Fibroblast of villous mesenchyme (primary cell): Measurements from ENCODE around the gene SLC35B3. TPM values are rescaled to one million over a fixed set of nuclear protein-coding genes. Genes with fewer than 3 reads are reported as not detected.
A peak's percentile ranks its signal among the peaks of the same experiment; 100 is the strongest.
"Not testable (repeated sequence)": the region's sequence is repeated elsewhere in the genome, so short reads cannot be mapped to it uniquely, and the experiment has no call there.

Experiments used
- DNase-seq: peaks from one replicate; pipeline ENCODE4 v3.0.0-alpha.2; 2010; ENCODE audit warnings: low read depth
- H3K4me3 ChIP-seq: 2 replicates; pipeline ENCODE4 v1.5.1; 2011; ENCODE audit warnings: low read depth, mild to moderate bottlenecking, low read length
- total RNA-seq: library from RNA; depleted of rRNA; stranded (reverse); fragments of >200 nt; gene quantifications from 2 replicates; pipeline ENCODE4 v1.2.3, GENCODE V29; 2012
- TF ChIP-seq, protein P1 (sequence below): IDR thresholded peaks from 2 replicates; pipeline ENCODE4 v1.5.1; 2012; ENCODE audit warnings: low read depth, mild to moderate bottlenecking, low read length; ENCODE audit not compliant: insufficient read depth

Gene SLC35B3
- total RNA-seq, 1 donor: 29.8 TPM

DNA sequence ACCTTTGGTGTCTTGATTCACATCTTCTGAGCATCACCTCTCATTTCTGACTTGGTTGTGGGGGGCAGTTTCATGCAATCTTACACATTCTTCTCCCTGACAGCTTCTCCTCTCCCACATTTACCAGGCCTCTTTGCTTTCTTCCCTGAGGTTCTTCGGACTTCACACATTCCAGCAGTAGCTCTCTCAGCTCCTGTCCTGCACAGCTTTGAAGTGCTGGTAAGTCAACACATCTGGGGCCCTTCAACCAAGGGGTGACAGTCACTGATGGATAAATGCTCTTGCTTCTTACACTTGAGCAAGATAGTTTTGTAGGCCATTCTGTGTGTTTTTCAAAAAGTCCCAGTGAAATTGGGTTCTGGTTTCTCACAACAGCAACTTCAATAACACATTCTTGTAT is 2.5 kb upstream of the SLC35B3 start:
- no peak for DNase-seq
- H3K4me3 ChIP-seq: no peak overlapping the region
- TF ChIP-seq, protein P1, sequence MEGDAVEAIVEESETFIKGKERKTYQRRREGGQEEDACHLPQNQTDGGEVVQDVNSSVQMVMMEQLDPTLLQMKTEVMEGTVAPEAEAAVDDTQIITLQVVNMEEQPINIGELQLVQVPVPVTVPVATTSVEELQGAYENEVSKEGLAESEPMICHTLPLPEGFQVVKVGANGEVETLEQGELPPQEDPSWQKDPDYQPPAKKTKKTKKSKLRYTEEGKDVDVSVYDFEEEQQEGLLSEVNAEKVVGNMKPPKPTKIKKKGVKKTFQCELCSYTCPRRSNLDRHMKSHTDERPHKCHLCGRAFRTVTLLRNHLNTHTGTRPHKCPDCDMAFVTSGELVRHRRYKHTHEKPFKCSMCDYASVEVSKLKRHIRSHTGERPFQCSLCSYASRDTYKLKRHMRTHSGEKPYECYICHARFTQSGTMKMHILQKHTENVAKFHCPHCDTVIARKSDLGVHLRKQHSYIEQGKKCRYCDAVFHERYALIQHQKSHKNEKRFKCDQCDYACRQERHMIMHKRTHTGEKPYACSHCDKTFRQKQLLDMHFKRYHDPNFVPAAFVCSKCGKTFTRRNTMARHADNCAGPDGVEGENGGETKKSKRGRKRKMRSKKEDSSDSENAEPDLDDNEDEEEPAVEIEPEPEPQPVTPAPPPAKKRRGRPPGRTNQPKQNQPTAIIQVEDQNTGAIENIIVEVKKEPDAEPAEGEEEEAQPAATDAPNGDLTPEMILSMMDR: no peak

DNA sequence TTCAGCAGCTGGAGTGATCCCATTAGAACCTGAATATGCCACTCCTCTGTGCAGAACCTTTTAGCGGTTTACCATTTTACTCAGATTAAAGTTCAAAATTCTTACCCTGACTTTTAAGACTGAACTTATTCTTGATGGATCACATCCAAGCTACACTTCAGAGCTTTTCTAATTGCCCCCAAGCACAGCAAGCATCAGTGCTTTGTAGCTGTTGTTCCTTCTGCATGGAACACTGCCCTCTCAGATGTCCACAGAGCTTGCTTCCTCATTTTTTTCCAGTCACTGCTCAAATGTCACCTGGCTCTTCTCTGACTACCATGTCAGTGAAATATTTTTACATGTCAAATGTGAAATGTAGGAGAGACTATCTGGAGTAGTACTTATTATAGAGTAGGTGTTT is 1.6 kb upstream of the SLC35B3 start:
- H3K4me3 ChIP-seq: no peak overlapping the region
- TF ChIP-seq, protein P1: no peak
- no peak for DNase-seq

DNA sequence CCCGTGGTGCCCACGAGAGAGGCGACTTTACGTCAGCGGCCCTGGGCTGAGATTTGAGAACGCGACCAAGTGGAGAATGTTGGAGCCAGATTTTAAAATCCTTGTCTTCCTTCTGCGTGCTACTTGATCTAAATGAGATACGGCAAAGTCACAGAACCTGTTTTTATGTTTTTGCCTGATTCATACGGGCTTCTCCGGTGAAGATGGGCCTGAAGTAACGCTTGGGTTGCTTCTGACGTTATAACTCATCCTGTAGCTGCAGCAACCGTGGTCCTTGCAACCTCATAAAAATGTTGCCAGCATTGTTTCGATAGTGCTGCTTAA is 462 bp upstream of the SLC35B3 start:
- peak overlapping the region; percentile 95 for H3K4me3 ChIP-seq
- no peak for DNase-seq
- TF ChIP-seq, protein P1: no peak

DNA sequence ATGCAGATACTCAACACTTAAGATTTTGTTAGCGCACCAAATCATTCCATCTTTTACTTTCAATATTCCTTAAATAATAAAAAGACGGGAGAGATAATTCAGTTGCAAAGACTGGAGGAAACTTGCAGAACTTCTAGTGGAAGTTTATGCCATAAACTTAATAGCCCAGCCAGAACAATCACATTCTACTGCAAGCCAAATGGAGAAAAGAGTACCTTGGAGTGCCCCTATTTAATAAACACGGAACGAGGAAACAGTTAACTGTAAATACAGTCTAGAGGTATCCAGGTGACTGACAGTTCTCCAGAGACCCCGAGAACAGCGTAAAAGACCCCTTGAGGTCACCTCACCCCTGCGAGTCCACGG is 635 bp downstream of the SLC35B3 start:
- TF ChIP-seq, protein P1: no peak
- no peak for DNase-seq
- H3K4me3 ChIP-seq: peak overlapping the region; percentile 95

DNA sequence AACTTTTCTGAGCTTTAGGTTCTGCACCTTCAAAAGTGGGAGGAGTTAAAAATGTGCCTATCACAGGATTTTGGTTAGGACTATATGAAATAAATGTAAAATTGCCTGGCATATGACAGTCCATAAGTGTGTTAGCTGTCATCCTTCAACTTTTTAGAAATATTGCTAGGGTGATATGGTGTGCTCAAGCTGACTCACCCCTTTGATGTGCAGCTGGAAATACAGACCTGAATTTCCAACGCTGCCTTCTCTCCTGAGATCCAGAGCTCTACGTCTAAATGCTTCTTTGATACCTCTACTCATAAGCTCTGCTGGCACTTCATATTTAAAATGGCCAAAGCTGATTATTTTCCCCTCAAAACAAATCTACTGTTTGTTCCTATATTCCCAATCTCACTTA is 2.7 kb downstream of the SLC35B3 start:
- TF ChIP-seq, protein P1: no peak
- DNase-seq: no peak
- no peak overlapping the region for H3K4me3 ChIP-seq

DNA sequence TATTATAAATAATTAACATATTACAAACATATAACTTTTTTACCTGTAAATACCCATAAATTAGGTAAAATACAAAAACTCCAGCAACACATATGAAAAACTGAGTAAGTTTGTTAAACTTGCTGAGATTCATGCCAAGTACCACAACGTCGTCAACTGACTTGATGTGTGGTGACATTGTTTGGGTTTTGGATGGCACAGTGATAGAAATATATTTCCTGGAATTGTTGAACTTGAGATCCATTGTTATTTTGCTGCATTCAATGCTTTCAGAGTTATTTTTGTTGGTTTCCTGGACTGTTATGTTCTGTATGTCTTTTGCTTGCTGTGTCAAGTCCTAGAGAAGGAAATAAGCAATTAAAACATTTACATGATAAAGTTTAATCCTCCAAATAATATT is 5.5 kb downstream of the SLC35B3 start:
- H3K4me3 ChIP-seq: no peak overlapping the region
- no peak for DNase-seq
- TF ChIP-seq, protein P1: no peak

DNA sequence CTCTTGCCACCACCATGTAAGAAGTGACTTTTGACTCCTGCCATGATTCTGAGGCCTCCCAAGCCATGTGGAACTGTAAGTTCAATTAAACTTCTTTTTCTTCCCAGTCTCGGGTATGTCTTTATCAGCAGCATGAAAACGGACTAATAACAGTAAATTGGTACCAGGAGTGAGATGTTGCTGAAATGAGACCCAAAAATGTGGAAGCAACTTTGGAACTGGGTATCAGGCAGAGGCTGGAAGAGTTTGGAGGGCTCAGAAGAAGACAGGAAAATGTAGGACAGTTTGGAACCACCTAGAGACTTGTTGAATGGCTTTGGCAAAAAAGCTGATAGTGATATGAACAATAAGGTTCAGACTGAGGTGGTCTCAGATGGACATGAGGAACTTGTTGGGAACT is 8.8 kb downstream of the SLC35B3 start:
- DNase-seq, H3K4me3 ChIP-seq: not testable (repeated sequence)
